Neuronal stem cell (in vitro differentiated cells): ENCODE results near the gene ZNF892. TPM values are rescaled to one million over a fixed set of nuclear protein-coding genes. Genes with fewer than 3 reads are reported as not detected.

Experiments
- DNase-seq: peaks from one replicate; pipeline ENCODE4 v3.0.0-alpha.2; 2013; ENCODE audit warnings: low spot score
- H2AFZ ChIP-seq: one replicate; pipeline ENCODE4 v1.6.1; 2013; ENCODE audit warnings: mild to moderate bottlenecking, low read length, inconsistent platforms
- H2AK5ac ChIP-seq: 2 replicates; pipeline ENCODE4 v1.6.1; 2013; ENCODE audit warnings: low read depth, mild to moderate bottlenecking, inconsistent platforms, low read length, moderate library complexity, mixed read lengths
- H2BK120ac ChIP-seq: 2 replicates; pipeline ENCODE4 v1.6.1; 2013; ENCODE audit warnings: low read depth, mild to moderate bottlenecking, inconsistent platforms, low read length, moderate library complexity, mixed read lengths
- H2BK12ac ChIP-seq: one replicate; pipeline ENCODE4 v1.6.1; 2013; ENCODE audit warnings: low read length, inconsistent platforms
- H2BK15ac ChIP-seq: 2 replicates; pipeline ENCODE4 v1.6.1; 2013; ENCODE audit warnings: mild to moderate bottlenecking, low read length, inconsistent platforms, mixed read lengths
- H2BK5ac ChIP-seq: one replicate; pipeline ENCODE4 v1.6.1; 2013; ENCODE audit warnings: inconsistent platforms, mild to moderate bottlenecking, low read length, moderate library complexity
- H3K14ac ChIP-seq: one replicate; pipeline ENCODE4 v1.6.1; 2013; ENCODE audit warnings: low read length, inconsistent platforms
- H3K18ac ChIP-seq: 2 replicates; pipeline ENCODE4 v1.6.1; 2013; ENCODE audit warnings: low read length, inconsistent platforms
- H3K23ac ChIP-seq: 2 replicates; pipeline ENCODE4 v1.6.1; 2013; ENCODE audit warnings: low read depth, mild to moderate bottlenecking, mixed read lengths, low read length, inconsistent platforms; ENCODE audit not compliant: poor library complexity
- H3K27ac ChIP-seq: replicated peaks from 3 replicates; pipeline ENCODE4 v1.5.1; 2013; ENCODE audit warnings: low read length, inconsistent platforms
- H3K27me3 ChIP-seq, 3 experiments: 2 replicates each; pipeline ENCODE4 v1.6.1; 2013; ENCODE audit warnings: low read length in 3 of 3, mild to moderate bottlenecking in 2 of 3, inconsistent platforms in 1 of 3, low read depth in 1 of 3, mixed read lengths in 1 of 3, moderate library complexity in 1 of 3; ENCODE audit not compliant: control insufficient read depth in 3 of 3, insufficient read depth in 3 of 3
- H3K36me3 ChIP-seq, 2 donors: replicated peaks in 1 of 2; 2 replicates each; pipeline ENCODE4 v1.6.1; 2013; ENCODE audit warnings: low read length in 2 of 2; ENCODE audit not compliant: control insufficient read depth in 2 of 2, insufficient read depth in 2 of 2
- H3K4ac ChIP-seq: 2 replicates; pipeline ENCODE4 v1.6.1; 2013; ENCODE audit warnings: inconsistent platforms, mild to moderate bottlenecking, low read length, moderate library complexity
- H3K4me1 ChIP-seq, 2 donors: 1 replicate in 1 of 2; 2 replicates in 1 of 2; pipeline ENCODE4 v1.6.1; 2013; ENCODE audit warnings: low read length in 2 of 2, low read depth in 1 of 2; ENCODE audit not compliant: control insufficient read depth in 2 of 2, insufficient read depth in 1 of 2
- H3K4me2 ChIP-seq: one replicate; pipeline ENCODE4 v1.6.1; 2013; ENCODE audit warnings: mild to moderate bottlenecking, low read length, inconsistent platforms; ENCODE audit not compliant: insufficient read depth, poor library complexity, severe bottlenecking
- H3K4me3 ChIP-seq, 2 donors: 2 replicates each; pipeline ENCODE4 v1.5.1; 2013; ENCODE audit warnings: low read length in 2 of 2, mild to moderate bottlenecking in 2 of 2, inconsistent platforms in 1 of 2, moderate library complexity in 1 of 2
- H3K79me1 ChIP-seq: one replicate; pipeline ENCODE4 v1.6.1; 2013; ENCODE audit warnings: low read depth, mild to moderate bottlenecking, inconsistent platforms, low read length, moderate library complexity
- H3K9ac ChIP-seq: one replicate; pipeline ENCODE4 v1.6.1; 2013; ENCODE audit warnings: mild to moderate bottlenecking, low read depth, low read length, inconsistent platforms; ENCODE audit not compliant: poor library complexity
- H3K9me3 ChIP-seq, 2 donors: replicated peaks in 1 of 2; 2 replicates each; pipeline versions ENCODE3 to v1.6.1; 2013; ENCODE audit warnings: low read length in 2 of 2, mild to moderate bottlenecking in 2 of 2, inconsistent platforms in 1 of 2, low read depth in 1 of 2, mixed read lengths in 1 of 2, moderate library complexity in 1 of 2; ENCODE audit not compliant: control insufficient read depth in 2 of 2, insufficient read depth in 1 of 2
- H4K8ac ChIP-seq: one replicate; pipeline ENCODE4 v1.6.1; 2013; ENCODE audit warnings: low read depth, mild to moderate bottlenecking, inconsistent platforms, low read length, moderate library complexity
- H4K91ac ChIP-seq: one replicate; pipeline ENCODE4 v1.6.1; 2013; ENCODE audit warnings: low read length, low read depth, mild to moderate bottlenecking, inconsistent platforms; ENCODE audit not compliant: poor library complexity
- WGBS, 2 donors: extraction: QIAGEN DNeasy Blood & Tissue Kit; methylation state at CpG; one replicate each; pipeline ENCODE4 v1.1.7; 2013; ENCODE audit warnings: missing lambda C conversion rate in 2 of 2, mixed read lengths in 1 of 2; ENCODE audit not compliant: insufficient read length in 2 of 2, insufficient replicate concordance in 1 of 2; ENCODE audit errors: extremely low coverage in 2 of 2; 5-methylcytosine and 5-hydroxymethylcytosine counted together
- polyA plus RNA-seq, 2 experiments: library from polyadenylated mRNA; stranded (reverse); fragments of 200-250 nt; gene quantifications; one replicate each; pipeline ENCODE4 v1.2.3, GENCODE V29; 2013

The ZNF892 gene
- 4.0 TPM for polyA plus RNA-seq (2013, experiment 1 of 2)
- 4.2 TPM for polyA plus RNA-seq (2013, experiment 2 of 2)

GRCh38 chr2:95207111-95207961 lies at the start of gene ZNF892:
Gene ZNF892, plus strand, starts transcription at chr2:95207521. Its CDS starts 295 bp downstream, at chr2:95207816.
- peak within 1 kb of the TSS; percentile 56 for H3K27ac ChIP-seq
- H2BK15ac ChIP-seq: peak within 1 kb of the TSS; percentile 28
- H3K36me3 ChIP-seq: peaks cover 16 to 38% of the 10 kb centered on the region in 2 donors
- no CpG with 5 or more reads among the region's 74 CpGs for WGBS, 2 donors
- peak within 1 kb of the TSS; percentile 96 for H3K18ac ChIP-seq
- H3K9me3 ChIP-seq: peaks cover 22 to 51% of the 10 kb centered on the region in 2 donors
- no peak within 1 kb of the TSS for H2BK12ac ChIP-seq
- H3K9ac ChIP-seq: peak within 1 kb of the TSS; percentile 75
- peaks cover 0 to 3% of the 10 kb centered on the region in 2 donors for H3K4me1 ChIP-seq
- peak; percentile 86 for DNase-seq
- no peak within 1 kb of the TSS for H3K14ac ChIP-seq
- peaks cover 0 to 5% (median 0%) of the 10 kb centered on the region in 3 experiments for H3K27me3 ChIP-seq
- H3K4me2 ChIP-seq: peak within 1 kb of the TSS; percentile 69
- no peak within 1 kb of the TSS for H4K8ac ChIP-seq
- no peak within 1 kb of the TSS for H2BK5ac ChIP-seq
- peak within 1 kb of the TSS; percentile 97 for H2AFZ ChIP-seq
- H2BK120ac ChIP-seq: no peak within 1 kb of the TSS
- H4K91ac ChIP-seq: no peak within 1 kb of the TSS
- H3K79me1 ChIP-seq: no peaks in the 10 kb centered on the region
- peak within 1 kb of the TSS; percentile 75 for H3K23ac ChIP-seq
- H3K4ac ChIP-seq: no peak within 1 kb of the TSS
- H2AK5ac ChIP-seq: no peak within 1 kb of the TSS
- peak within 1 kb of the TSS; percentile 59 to 79 for H3K4me3 ChIP-seq

- Histone ChIP-seq H2AFZ (peak overlapping the region; percentile 97), H3K36me3 (peaks cover 9 to 23% of the 10 kb centered on the region in 2 donors), H3K27me3 (peaks cover 0 to 2% (median 0%) of the 10 kb centered on the region in 3 experiments), H3K9ac (no peak overlapping the region), H2BK12ac (no peak overlapping the region), H3K14ac (peak overlapping the region; percentile 1), H3K23ac (no peak overlapping the region), H3K9me3 (peaks cover 13 to 38% of the 10 kb centered on the region in 2 donors), H2BK120ac (no peak overlapping the region), H2BK5ac (no peak overlapping the region), H3K4me3 (peak overlapping the region; percentile 57 to 98), H3K79me1 (peaks cover 4% of the 10 kb centered on the region), H3K27ac (no peak overlapping the region), H3K4me1 (peaks cover 2 to 5% of the 10 kb centered on the region in 2 donors), H4K8ac (no peak overlapping the region), H4K91ac (no peak overlapping the region), H3K18ac (peak overlapping the region; percentile 66), H3K4me2 (peak overlapping the region; percentile 92), H2AK5ac (peak overlapping the region; percentile 76), H2BK15ac (no peak overlapping the region), H3K4ac (no peak overlapping the region)
- no CpG with 5 or more reads among the region's 10 CpGs for WGBS, 2 donors
- no peak for DNase-seq
These were observed 48.9 kb upstream of the ZNF892 start for GRCh38 chr2:95158441-95158840.

- no CpG with 5 or more reads among the region's 58 CpGs for WGBS, 2 donors
- H3K4me3 ChIP-seq: peak overlapping the region; percentile 57 to 98
These were observed 48.3 kb upstream of the ZNF892 start for GRCh38 chr2:95158891-95159619.

More at GRCh38 chr2:95158891-95159619, 48.3 kb upstream of the ZNF892 start:
- H3K4ac ChIP-seq: peak overlapping the region; percentile 57
- H2BK5ac ChIP-seq: peak overlapping the region; percentile 29
- H3K9ac ChIP-seq: peak overlapping the region; percentile 97
- no peak overlapping the region for H2BK12ac ChIP-seq
- peak overlapping the region; percentile 92 for H3K4me2 ChIP-seq
- H2AFZ ChIP-seq: peak overlapping the region; percentile 97
- peaks cover 11 to 36% of the 10 kb centered on the region in 2 donors for H3K9me3 ChIP-seq
- DNase-seq: peak; percentile 18
- peak overlapping the region; percentile 70 for H2BK15ac ChIP-seq
- H3K79me1 ChIP-seq: peaks cover 4% of the 10 kb centered on the region
- H3K18ac ChIP-seq: peak overlapping the region; percentile 66
- no peak overlapping the region for H4K8ac ChIP-seq
- H3K27me3 ChIP-seq: peaks cover 0 to 2% (median 0%) of the 10 kb centered on the region in 3 experiments
- H4K91ac ChIP-seq: no peak overlapping the region
- no peak overlapping the region for H3K27ac ChIP-seq
- H2BK120ac ChIP-seq: peak overlapping the region; percentile 33
- H3K23ac ChIP-seq: peak overlapping the region; percentile 46
- peaks cover 9 to 21% of the 10 kb centered on the region in 2 donors for H3K36me3 ChIP-seq
- H2AK5ac ChIP-seq: peak overlapping the region; percentile 76
- H3K4me1 ChIP-seq: peaks cover 2 to 5% of the 10 kb centered on the region in 2 donors
- peak overlapping the region; percentile 72 for H3K14ac ChIP-seq
